B cell (primary cell): ENCODE measurements around the gene TMCC3. TPM values are rescaled to one million over a fixed set of nuclear protein-coding genes. Genes with fewer than 3 reads are reported as not detected.

Source experiments
- ATAC-seq: fragments of 200-7000 bp; cut with Tn5 transposase; one replicate; pipeline ENCODE4 v1.10.0; 2021; ENCODE audit warnings: low read depth, mild to moderate bottlenecking, moderate number of reproducible peaks, moderate library complexity
- CTCF ChIA-PET: fragments of 350-600 bp; sonication (Branson Sonifier 250); formaldehyde crosslinking; loops from one replicate; lab custom pipeline; 2021; ENCODE audit warnings: antibody characterized with exemption, inconsistent platforms; lab: Charles Lee
- POLR2A ChIA-PET: fragments of 350-600 bp; sonication (Branson Sonifier 250); formaldehyde crosslinking; loops from one replicate; lab custom pipeline; 2021; ENCODE audit warnings: antibody characterized with exemption; lab: Charles Lee
- DNase-seq: peaks from one replicate; pipeline ENCODE4 v3.0.0; 2013
- H2AFZ ChIP-seq: 2 replicates; pipeline ENCODE4 v1.6.1; 2012; ENCODE audit warnings: mild to moderate bottlenecking, low read depth, low read length; ENCODE audit not compliant: insufficient read depth, poor library complexity, severe bottlenecking
- H3K27ac ChIP-seq, 2 donors: 1 replicate in 1 of 2; 2 replicates in 1 of 2; pipeline ENCODE4 v1.5.1; 2012 to 2013; ENCODE audit warnings: low read length in 2 of 2, mild to moderate bottlenecking in 2 of 2, moderate library complexity in 1 of 2
- H3K27me3 ChIP-seq, 4 experiments: fragments of 200-600 bp in 1 of 4; sonication (generic) in 1 of 4; replicated peaks in 1 of 4; 1 replicate in 2 of 4; 2 replicates in 2 of 4; pipeline versions ENCODE4 v1.6.1 to v1.7.0; 2013 to 2016; ENCODE audit warnings: low read length in 3 of 4, mild to moderate bottlenecking in 2 of 4, mixed read lengths in 1 of 4, moderate library complexity in 1 of 4; ENCODE audit not compliant: insufficient read depth in 4 of 4, control insufficient read depth in 3 of 4; ENCODE audit errors: control extremely low read depth in 1 of 4
- H3K36me3 ChIP-seq, 2 experiments: replicated peaks in 1 of 2; 1 replicate in 1 of 2; 2 replicates in 1 of 2; pipeline versions ENCODE4 v1.6.1 to v1.7.1; 2013; ENCODE audit warnings: low read length in 1 of 2; ENCODE audit not compliant: insufficient read depth in 2 of 2, control insufficient read depth in 1 of 2; ENCODE audit errors: control extremely low read depth in 1 of 2, extremely low read depth in 1 of 2
- H3K4me1 ChIP-seq, 2 donors: fragments of 200-600 bp in 1 of 2; sonication (generic) in 1 of 2; 1 replicate in 1 of 2; 2 replicates in 1 of 2; pipeline versions ENCODE4 v1.5.1 to v1.6.1; 2013 to 2017; ENCODE audit warnings: low read length in 2 of 2; ENCODE audit not compliant: control insufficient read depth in 2 of 2, insufficient read depth in 2 of 2
- H3K4me2 ChIP-seq: replicated peaks from 2 replicates; pipeline ENCODE3; 2012; ENCODE audit warnings: mild to moderate bottlenecking, low read depth, low read length; ENCODE audit not compliant: poor library complexity, severe bottlenecking
- H3K4me3 ChIP-seq, 5 experiments: fragments of 200-600 bp in 1 of 5; sonication (generic) in 1 of 5; 1 replicate in 3 of 5; 2 replicates in 2 of 5; pipeline versions ENCODE4 v1.5.1 to v1.7.0; 2011 to 2016; ENCODE audit warnings: low read length in 4 of 5, mild to moderate bottlenecking in 4 of 5, low read depth in 2 of 5, control low read depth in 1 of 5, moderate library complexity in 1 of 5; ENCODE audit not compliant: insufficient read depth in 1 of 5; ENCODE audit errors: control extremely low read depth in 1 of 5, extremely low read depth in 1 of 5
- H3K79me2 ChIP-seq: fragments of 200-600 bp; sonication (generic); one replicate; pipeline ENCODE4 v1.6.0; 2016; ENCODE audit warnings: low read length; ENCODE audit not compliant: control insufficient read depth, insufficient read depth
- H3K9ac ChIP-seq: fragments of 200-600 bp; sonication (generic); 2 replicates; pipeline ENCODE4 v1.6.1; 2017; ENCODE audit warnings: mild to moderate bottlenecking, low read length, moderate library complexity
- H3K9me3 ChIP-seq, 3 donors: one replicate each; pipeline versions ENCODE4 v1.6.1 to v1.7.1; 2013; ENCODE audit warnings: low read length in 2 of 3; ENCODE audit not compliant: control insufficient read depth in 2 of 3, insufficient read depth in 1 of 3; ENCODE audit errors: control extremely low read depth in 1 of 3
- H4K20me1 ChIP-seq: 2 replicates; pipeline ENCODE4 v1.6.0; 2012; ENCODE audit warnings: mild to moderate bottlenecking, low read length; ENCODE audit not compliant: insufficient read depth, control insufficient read depth, poor library complexity, severe bottlenecking
- H3K27ac Mint-ChIP-seq: one replicate; pipeline ENCODE4 v1.8.0; 2021; ENCODE audit warnings: mixed read lengths
- H3K27me3 Mint-ChIP-seq: one replicate; pipeline ENCODE4 v1.8.0; 2021; ENCODE audit warnings: mixed read lengths
- H3K4me1 Mint-ChIP-seq: one replicate; pipeline ENCODE4 v1.8.0; 2021; ENCODE audit warnings: mixed read lengths
- H3K4me3 Mint-ChIP-seq: one replicate; pipeline ENCODE4 v1.8.0; 2021; ENCODE audit warnings: mixed read lengths
- H3K9me3 Mint-ChIP-seq: one replicate; pipeline ENCODE4 v1.8.0; 2022; ENCODE audit warnings: mixed read lengths; ENCODE audit not compliant: insufficient read depth
- CTCF ChIP-seq: fragments of 200-600 bp; IDR thresholded peaks from one replicate; pipeline ENCODE4 v1.8.0; 2022; ENCODE audit warnings: antibody characterized with exemption, mild to moderate bottlenecking
- EZH2 ChIP-seq: IDR thresholded peaks from 2 replicates; pipeline ENCODE4 v1.6.1; 2012; ENCODE audit warnings: borderline replicate concordance, low read depth, mild to moderate bottlenecking, moderate library complexity, low read length; ENCODE audit not compliant: insufficient read depth, poor library complexity, severe bottlenecking
- WGBS: methylation state at CpG from one replicate; pipeline ENCODE4 v1.1.5; 2013; ENCODE audit warnings: missing lambda C conversion rate; ENCODE audit not compliant: insufficient coverage; 5-methylcytosine and 5-hydroxymethylcytosine counted together
- intact Hi-C: fragments of 100-400 bp; cut with micrococcal nuclease; formaldehyde crosslinking; loops from one replicate; pipeline ENCODE4 v1.10.0; 2022
- polyA plus RNA-seq: library from polyadenylated mRNA; depleted of rRNA; stranded (reverse); fragments of >200 nt; gene quantifications from 2 replicates; pipeline ENCODE4 v1.2.3, GENCODE V29; 2012
- total RNA-seq, 2 donors: library from RNA; stranded (reverse); fragments of 120-200 nt in 1 of 2; gene quantifications; 1 replicate in 1 of 2; 2 replicates in 1 of 2; pipeline versions ENCODE4 v1.2.3 to v1.2.4, GENCODE V29; 2013 to 2022

The TMCC3 gene
- total and polyA plus RNA-seq, 2 donors (not counting 1 experiment from before 2014, with no cell fraction given) = 4.5 to 8.8 TPM

GRCh38 chr12:94553130-94553519, 97.2 kb downstream of the TMCC3 start:
- Mint-ChIP-seq H3K27me3 (peaks cover 3% of the 10 kb centered on the region), H3K27ac (no peak overlapping the region), H3K4me1 (no peaks in the 10 kb centered on the region), H3K9me3 (no peaks in the 10 kb centered on the region), H3K4me3 (no peak overlapping the region)
- H3K79me2 ChIP-seq = no peaks in the 10 kb centered on the region
- CTCF ChIA-PET = no interaction called here
- no peak overlapping the region for H2AFZ ChIP-seq
- no peaks in the 10 kb centered on the region for H4K20me1 ChIP-seq
- no peaks in the 10 kb centered on the region for H3K36me3 ChIP-seq
- intact Hi-C loops = no loop called here
- no peaks in the 10 kb centered on the region for H3K4me1 ChIP-seq
- no peak for ATAC-seq
- DNase-seq = no peak
- H3K9ac ChIP-seq = no peak overlapping the region
- TF ChIP-seq CTCF = no peak
- no peak for TF ChIP-seq EZH2
- H3K9me3 ChIP-seq = peaks cover under 1 to 4% (median 1%) of the 10 kb centered on the region in 3 donors
- no peak overlapping the region for H3K4me3 ChIP-seq
- no peak overlapping the region for H3K4me2 ChIP-seq
- H3K27ac ChIP-seq = no peak overlapping the region
- no CpG with 5 or more reads among the region's 6 CpGs for WGBS
- H3K27me3 ChIP-seq = no peaks in the 10 kb centered on the region
- POLR2A ChIA-PET = no interaction called here

- Histone ChIP-seq H3K9ac (no peak overlapping the region), H3K27ac (no peak overlapping the region), H3K4me1 (no peaks in the 10 kb centered on the region), H4K20me1 (no peaks in the 10 kb centered on the region), H3K9me3 (peaks cover 3 to 16% (median 14%) of the 10 kb centered on the region in 3 donors), H3K4me3 (no peak overlapping the region), H3K4me2 (no peak overlapping the region), H3K27me3 (no peaks in the 10 kb centered on the region), H2AFZ (no peak overlapping the region), H3K36me3 (no peaks in the 10 kb centered on the region), H3K79me2 (no peaks in the 10 kb centered on the region)
- TF ChIP-seq CTCF = no peak
- no peak for TF ChIP-seq EZH2
- H3K27me3 Mint-ChIP-seq = no peaks in the 10 kb centered on the region
- H3K4me3 Mint-ChIP-seq = no peak overlapping the region
- WGBS = no CpG with 5 or more reads among the region's 4 CpGs
- no peak for DNase-seq
- intact Hi-C loops = no loop called here
- peaks cover 3% of the 10 kb centered on the region for H3K9me3 Mint-ChIP-seq
- POLR2A ChIA-PET = no interaction called here
- CTCF ChIA-PET = no interaction called here
- H3K27ac Mint-ChIP-seq = no peak overlapping the region
- no peak for ATAC-seq
- H3K4me1 Mint-ChIP-seq = no peaks in the 10 kb centered on the region
Observed at GRCh38 chr12:94551810-94552209, 98.5 kb downstream of the TMCC3 start.
